ENCODE data around the gene TPPP3. TPM values are rescaled to one million over a fixed set of nuclear protein-coding genes. Genes with fewer than 3 reads are reported as not detected.
A peak's percentile ranks its signal among the peaks of the same experiment; 100 is the strongest.

The TPPP3 gene
- total RNA-seq, 1 experiment from 2014 or later = 0.39 TPM

DNA sequence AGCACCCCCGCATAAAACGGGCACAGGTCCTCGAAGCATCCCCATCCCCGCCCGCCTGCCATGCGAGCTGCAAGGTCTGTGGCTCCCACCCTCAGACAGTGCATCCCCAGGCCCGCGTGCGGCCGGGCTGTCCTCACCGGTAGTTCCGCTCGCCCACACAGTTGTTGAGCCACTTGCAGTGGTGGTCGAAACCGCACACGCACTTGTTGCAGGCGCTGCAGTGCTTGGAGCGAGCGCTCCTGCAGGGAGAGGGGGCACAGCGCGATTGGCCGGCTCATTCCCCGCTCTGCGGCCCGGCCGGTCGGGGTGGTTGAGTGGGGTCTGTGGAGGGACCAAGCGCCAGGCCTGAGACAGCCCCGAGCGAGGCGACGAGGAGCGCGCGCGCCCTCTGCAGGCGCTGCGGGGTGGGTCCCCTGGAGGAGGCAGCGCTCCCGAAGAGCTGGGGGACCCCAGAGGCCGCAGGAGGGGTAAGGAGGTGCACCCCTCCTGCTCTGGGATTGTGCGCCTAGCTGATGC lies 6.0 kb upstream of the TPPP3 start:
- H3K4me3 ChIP-seq (ENCODE audit: low read depth, low read length) = no peak overlapping the region
- no peak overlapping the region for H3K27ac Mint-ChIP-seq (ENCODE audit: unreplicated experiment)
- POLR2A ChIA-PET = no interaction called here
- intact Hi-C loops (cut with micrococcal nuclease; ENCODE audit: unreplicated experiment) = no loop called here
- H3K27me3 Mint-ChIP-seq (ENCODE audit: insufficient read depth, unreplicated experiment) = no peaks in the 10 kb centered on the region
- peaks cover 3% of the 10 kb centered on the region for H3K36me3 Mint-ChIP-seq (ENCODE audit: insufficient read depth, unreplicated experiment)
- no peaks in the 10 kb centered on the region for H3K9me3 ChIP-seq
- no peaks in the 10 kb centered on the region for H3K36me3 ChIP-seq (ENCODE audit: control insufficient read depth, insufficient read depth, low read length)
- CTCF ChIA-PET = interaction anchor here (0.6 to 1.5 kb wide), 2 partner anchors 139 to 153 kb away, joined by 4 to 6 read pairs; no protein-coding TSS in a partner anchor
- peaks cover 28% of the 10 kb centered on the region for H3K4me1 ChIP-seq
- H3K27me3 ChIP-seq (replicated peaks; ENCODE audit: control insufficient read depth, insufficient read depth, low read length) = no peaks in the 10 kb centered on the region
- no peaks in the 10 kb centered on the region for H3K9me3 Mint-ChIP-seq (ENCODE audit: unreplicated experiment)
- BruUV-seq (replicated peaks) = no TSS peak
- DNase-seq = no peak
- peaks cover 24% of the 10 kb centered on the region for H3K4me1 Mint-ChIP-seq (ENCODE audit: low read depth, unreplicated experiment)
- TF ChIP-seq, protein P1, sequence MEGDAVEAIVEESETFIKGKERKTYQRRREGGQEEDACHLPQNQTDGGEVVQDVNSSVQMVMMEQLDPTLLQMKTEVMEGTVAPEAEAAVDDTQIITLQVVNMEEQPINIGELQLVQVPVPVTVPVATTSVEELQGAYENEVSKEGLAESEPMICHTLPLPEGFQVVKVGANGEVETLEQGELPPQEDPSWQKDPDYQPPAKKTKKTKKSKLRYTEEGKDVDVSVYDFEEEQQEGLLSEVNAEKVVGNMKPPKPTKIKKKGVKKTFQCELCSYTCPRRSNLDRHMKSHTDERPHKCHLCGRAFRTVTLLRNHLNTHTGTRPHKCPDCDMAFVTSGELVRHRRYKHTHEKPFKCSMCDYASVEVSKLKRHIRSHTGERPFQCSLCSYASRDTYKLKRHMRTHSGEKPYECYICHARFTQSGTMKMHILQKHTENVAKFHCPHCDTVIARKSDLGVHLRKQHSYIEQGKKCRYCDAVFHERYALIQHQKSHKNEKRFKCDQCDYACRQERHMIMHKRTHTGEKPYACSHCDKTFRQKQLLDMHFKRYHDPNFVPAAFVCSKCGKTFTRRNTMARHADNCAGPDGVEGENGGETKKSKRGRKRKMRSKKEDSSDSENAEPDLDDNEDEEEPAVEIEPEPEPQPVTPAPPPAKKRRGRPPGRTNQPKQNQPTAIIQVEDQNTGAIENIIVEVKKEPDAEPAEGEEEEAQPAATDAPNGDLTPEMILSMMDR (IDR thresholded peaks at IDR 0.05; ENCODE audit: insufficient read depth in 1 of 2, low read depth in 1 of 2, low read length in 1 of 2, severe bottlenecking in 1 of 2, unreplicated experiment in 1 of 2) = peak; percentile 8 to 19
- no peak overlapping the region for H3K4me3 Mint-ChIP-seq (ENCODE audit: unreplicated experiment)

DNA sequence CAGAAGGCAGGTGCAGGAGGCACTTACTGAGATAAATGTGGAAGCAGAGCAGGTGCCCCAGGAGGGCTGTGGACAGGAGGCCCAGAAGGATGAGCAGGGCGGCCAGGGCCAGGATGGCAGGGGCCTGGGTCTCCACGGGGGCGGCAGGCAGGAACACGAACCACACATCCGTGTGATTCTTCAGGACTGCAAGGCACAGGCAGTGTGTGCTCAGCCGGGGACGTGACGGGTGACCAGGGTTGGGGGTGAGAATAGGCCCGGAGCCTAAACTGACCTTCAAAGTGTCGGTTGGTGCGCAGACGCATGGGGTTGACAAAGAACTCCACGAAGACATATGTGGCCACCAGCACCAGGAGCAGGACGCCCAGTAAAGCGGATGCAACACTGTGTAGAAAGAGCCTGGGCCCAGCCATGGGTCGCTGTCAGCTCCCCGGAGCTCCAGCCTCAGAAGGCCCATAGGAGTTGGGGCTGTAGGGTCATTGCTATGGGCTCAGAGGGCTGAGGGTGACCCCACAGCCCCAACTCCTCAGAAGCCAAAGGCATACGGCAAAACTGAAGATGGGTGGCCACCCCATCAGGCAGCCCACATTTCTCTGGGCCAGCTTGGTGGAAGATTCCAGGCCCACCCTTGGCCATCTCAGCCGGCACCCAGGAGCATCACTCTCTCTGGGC lies 5.4 kb upstream of the TPPP3 start:
- no peak overlapping the region for H3K4me3 ChIP-seq (ENCODE audit: low read depth, low read length)
- H3K9me3 Mint-ChIP-seq (ENCODE audit: unreplicated experiment) = no peaks in the 10 kb centered on the region
- BruUV-seq (replicated peaks) = no TSS peak
- TF ChIP-seq, protein P1 (IDR thresholded peaks at IDR 0.05; ENCODE audit: insufficient read depth in 1 of 2, low read depth in 1 of 2, low read length in 1 of 2, severe bottlenecking in 1 of 2, unreplicated experiment in 1 of 2) = no peak
- H3K36me3 Mint-ChIP-seq (ENCODE audit: insufficient read depth, unreplicated experiment) = peaks cover 5% of the 10 kb centered on the region
- no peak overlapping the region for H3K27ac Mint-ChIP-seq (ENCODE audit: unreplicated experiment)
- H3K36me3 ChIP-seq (ENCODE audit: control insufficient read depth, insufficient read depth, low read length) = no peaks in the 10 kb centered on the region
- H3K4me3 Mint-ChIP-seq (ENCODE audit: unreplicated experiment) = no peak overlapping the region
- no peaks in the 10 kb centered on the region for H3K27me3 Mint-ChIP-seq (ENCODE audit: insufficient read depth, unreplicated experiment)
- peaks cover 22% of the 10 kb centered on the region for H3K4me1 ChIP-seq
- POLR2A ChIA-PET = no interaction called here
- no peaks in the 10 kb centered on the region for H3K9me3 ChIP-seq
- DNase-seq = no peak
- intact Hi-C loops (cut with micrococcal nuclease; ENCODE audit: unreplicated experiment) = no loop called here
- no peaks in the 10 kb centered on the region for H3K27me3 ChIP-seq (replicated peaks; ENCODE audit: control insufficient read depth, insufficient read depth, low read length)
- CTCF ChIA-PET = interaction anchor here (1.5 kb wide), 1 partner anchor 138 kb away, joined by 6 read pairs; no protein-coding TSS in a partner anchor
- peaks cover 18% of the 10 kb centered on the region for H3K4me1 Mint-ChIP-seq (ENCODE audit: low read depth, unreplicated experiment)

DNA sequence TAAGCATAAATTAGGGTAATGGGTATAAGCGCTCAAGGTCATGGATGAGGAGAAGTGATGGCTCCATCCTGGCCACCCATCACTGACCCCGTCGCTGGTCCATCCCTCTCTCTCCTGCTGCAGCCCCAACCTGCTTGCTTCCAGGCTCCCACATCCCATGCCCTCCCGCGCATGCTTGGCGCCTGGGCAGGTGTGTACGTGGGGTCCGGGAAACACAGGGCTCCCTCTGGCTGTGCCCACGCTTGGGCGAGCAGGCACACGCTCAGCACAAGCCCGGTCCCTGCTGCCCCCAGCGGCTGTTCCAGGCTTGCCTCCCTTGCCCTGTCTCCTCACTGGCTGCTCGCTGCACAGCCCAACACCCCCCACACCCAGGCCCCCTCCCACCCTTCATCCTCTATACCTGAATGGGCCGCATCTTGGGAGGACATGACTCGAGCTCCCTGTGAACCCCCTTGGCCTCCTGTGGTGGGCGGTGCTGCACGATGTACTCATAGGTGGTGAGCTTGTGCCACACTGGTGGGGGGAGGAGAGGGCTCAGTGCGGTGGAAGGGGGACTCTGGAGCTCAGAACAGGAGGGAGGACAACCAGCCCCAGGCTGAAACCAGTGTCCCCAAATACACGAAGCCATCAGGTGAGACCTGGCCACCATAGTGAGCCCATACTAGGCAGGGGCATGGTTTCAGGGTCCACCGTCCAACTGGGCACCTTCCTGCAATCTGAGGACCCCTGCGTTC lies 4.7 kb upstream of the TPPP3 start:
- no peak overlapping the region for H3K4me3 ChIP-seq (ENCODE audit: low read depth, low read length)
- intact Hi-C loops (cut with micrococcal nuclease; ENCODE audit: unreplicated experiment) = no loop called here
- TF ChIP-seq, protein P1 (IDR thresholded peaks at IDR 0.05; ENCODE audit: insufficient read depth in 1 of 2, low read depth in 1 of 2, low read length in 1 of 2, severe bottlenecking in 1 of 2, unreplicated experiment in 1 of 2) = no peak
- H3K9me3 Mint-ChIP-seq (ENCODE audit: unreplicated experiment) = no peaks in the 10 kb centered on the region
- H3K36me3 ChIP-seq (ENCODE audit: control insufficient read depth, insufficient read depth, low read length) = no peaks in the 10 kb centered on the region
- no peak overlapping the region for H3K27ac Mint-ChIP-seq (ENCODE audit: unreplicated experiment)
- peaks cover 11% of the 10 kb centered on the region for H3K4me1 Mint-ChIP-seq (ENCODE audit: low read depth, unreplicated experiment)
- ChIA-PET POLR2A (no interaction called here), CTCF (no interaction called here)
- no peaks in the 10 kb centered on the region for H3K27me3 Mint-ChIP-seq (ENCODE audit: insufficient read depth, unreplicated experiment)
- H3K4me1 ChIP-seq = peaks cover 20% of the 10 kb centered on the region
- DNase-seq = no peak
- no peak overlapping the region for H3K4me3 Mint-ChIP-seq (ENCODE audit: unreplicated experiment)
- peaks cover 5% of the 10 kb centered on the region for H3K36me3 Mint-ChIP-seq (ENCODE audit: insufficient read depth, unreplicated experiment)
- H3K9me3 ChIP-seq = no peaks in the 10 kb centered on the region
- no TSS peak for BruUV-seq (replicated peaks)
- H3K27me3 ChIP-seq (replicated peaks; ENCODE audit: control insufficient read depth, insufficient read depth, low read length) = no peaks in the 10 kb centered on the region

Data from Caco-2 (cell line).